Aortic smooth muscle cell (primary cell): ENCODE results near the gene MXD4. TPM values are rescaled to one million over a fixed set of nuclear protein-coding genes. Genes with fewer than 3 reads are reported as not detected.

Experiments
- total RNA-seq: library from RNA; depleted of rRNA; stranded (reverse); fragments of >200 nt; gene quantifications from 2 replicates; pipeline ENCODE4 v1.2.3, GENCODE V29; 2014

Gene MXD4
- 60.5 and 64.5 TPM in 2 replicates for total RNA-seq

GRCh38 chr4:2261853-2262144 lies at the start of gene MXD4:
Gene MXD4, minus strand, starts transcription at chr4:2262109. Its CDS starts 129 bp downstream, at chr4:2261980.

GRCh38 chr4:2241410-2242353 lies 20.2 kb downstream of the MXD4 start, which contains the start of the genes HAUS3 and POLN:
Gene HAUS3, minus strand, starts transcription at chr4:2242121. Its CDS starts 1,175 bp downstream, at chr4:2240946.
Gene POLN, minus strand, starts transcription at chr4:2242121. Its CDS starts 12,890 bp downstream, at chr4:2229231.

Other genes with a start within 250 kb of the MXD4 start
- under 0.01 TPM in 2 replicates for gene NAT8L, start 202.8 kb downstream of the MXD4 start, total RNA-seq
- gene HAUS3, start 20.0 kb downstream of the MXD4 start, total RNA-seq: 6.5 and 8.2 TPM in 2 replicates
- gene POLN, start 20.0 kb downstream of the MXD4 start, total RNA-seq: 2.2 and 3.4 TPM in 2 replicates
- 16.1 and 19.2 TPM in 2 replicates for gene ZFYVE28, start 156.5 kb upstream of the MXD4 start, total RNA-seq
- gene CFAP99, start 156.8 kb upstream of the MXD4 start, total RNA-seq: 0.12 and 0.13 TPM in 2 replicates
- 33.8 and 35.3 TPM in 2 replicates for gene RNF4, start 207.0 kb upstream of the MXD4 start, total RNA-seq